ENCODE measurements around the gene SIGLEC11. TPM values are rescaled to one million over a fixed set of nuclear protein-coding genes. Genes with fewer than 3 reads are reported as not detected.

The SIGLEC11 gene
- total RNA-seq, 6 experiments from 2014 or later = 0.74 to 3.0 (median 1.7) TPM

- intact Hi-C loops (cut with DNase I) = no loop called here
- Histone ChIP-seq H3K27ac (peak overlapping the region; percentile 82 to 90 (median 90)), H3K27me3 (no peaks in the 10 kb centered on the region), H3K36me3 (no peaks in the 10 kb centered on the region), H3K9me3 (no peaks in the 10 kb centered on the region), H3K4me1 (peaks cover 0 to 39% (median 16%) of the 10 kb centered on the region in 4 donors), H3K4me3 (peak overlapping the region; percentile 10 to 47 (median 42))
- peak; percentile 85 to 96 (median 92) for DNase-seq
- TF ChIP-seq, protein P1, sequence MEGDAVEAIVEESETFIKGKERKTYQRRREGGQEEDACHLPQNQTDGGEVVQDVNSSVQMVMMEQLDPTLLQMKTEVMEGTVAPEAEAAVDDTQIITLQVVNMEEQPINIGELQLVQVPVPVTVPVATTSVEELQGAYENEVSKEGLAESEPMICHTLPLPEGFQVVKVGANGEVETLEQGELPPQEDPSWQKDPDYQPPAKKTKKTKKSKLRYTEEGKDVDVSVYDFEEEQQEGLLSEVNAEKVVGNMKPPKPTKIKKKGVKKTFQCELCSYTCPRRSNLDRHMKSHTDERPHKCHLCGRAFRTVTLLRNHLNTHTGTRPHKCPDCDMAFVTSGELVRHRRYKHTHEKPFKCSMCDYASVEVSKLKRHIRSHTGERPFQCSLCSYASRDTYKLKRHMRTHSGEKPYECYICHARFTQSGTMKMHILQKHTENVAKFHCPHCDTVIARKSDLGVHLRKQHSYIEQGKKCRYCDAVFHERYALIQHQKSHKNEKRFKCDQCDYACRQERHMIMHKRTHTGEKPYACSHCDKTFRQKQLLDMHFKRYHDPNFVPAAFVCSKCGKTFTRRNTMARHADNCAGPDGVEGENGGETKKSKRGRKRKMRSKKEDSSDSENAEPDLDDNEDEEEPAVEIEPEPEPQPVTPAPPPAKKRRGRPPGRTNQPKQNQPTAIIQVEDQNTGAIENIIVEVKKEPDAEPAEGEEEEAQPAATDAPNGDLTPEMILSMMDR (IDR thresholded peaks at IDR 0.05) = no peak
- peak; percentile 39 for TF ChIP-seq POLR2A (IDR thresholded peaks at IDR 0.05)
- peak; percentile 54 to 72 (median 70) for ATAC-seq
- 35% methylated on average over 17 of the region's 25 CpGs for WGBS (ENCODE audit: insufficient coverage, low coverage, low lambda C conversion rate, missing lambda C conversion rate)
These were observed 36.7 kb downstream of the SIGLEC11 start for GRCh38 chr19:49924004-49924880.

DNA sequence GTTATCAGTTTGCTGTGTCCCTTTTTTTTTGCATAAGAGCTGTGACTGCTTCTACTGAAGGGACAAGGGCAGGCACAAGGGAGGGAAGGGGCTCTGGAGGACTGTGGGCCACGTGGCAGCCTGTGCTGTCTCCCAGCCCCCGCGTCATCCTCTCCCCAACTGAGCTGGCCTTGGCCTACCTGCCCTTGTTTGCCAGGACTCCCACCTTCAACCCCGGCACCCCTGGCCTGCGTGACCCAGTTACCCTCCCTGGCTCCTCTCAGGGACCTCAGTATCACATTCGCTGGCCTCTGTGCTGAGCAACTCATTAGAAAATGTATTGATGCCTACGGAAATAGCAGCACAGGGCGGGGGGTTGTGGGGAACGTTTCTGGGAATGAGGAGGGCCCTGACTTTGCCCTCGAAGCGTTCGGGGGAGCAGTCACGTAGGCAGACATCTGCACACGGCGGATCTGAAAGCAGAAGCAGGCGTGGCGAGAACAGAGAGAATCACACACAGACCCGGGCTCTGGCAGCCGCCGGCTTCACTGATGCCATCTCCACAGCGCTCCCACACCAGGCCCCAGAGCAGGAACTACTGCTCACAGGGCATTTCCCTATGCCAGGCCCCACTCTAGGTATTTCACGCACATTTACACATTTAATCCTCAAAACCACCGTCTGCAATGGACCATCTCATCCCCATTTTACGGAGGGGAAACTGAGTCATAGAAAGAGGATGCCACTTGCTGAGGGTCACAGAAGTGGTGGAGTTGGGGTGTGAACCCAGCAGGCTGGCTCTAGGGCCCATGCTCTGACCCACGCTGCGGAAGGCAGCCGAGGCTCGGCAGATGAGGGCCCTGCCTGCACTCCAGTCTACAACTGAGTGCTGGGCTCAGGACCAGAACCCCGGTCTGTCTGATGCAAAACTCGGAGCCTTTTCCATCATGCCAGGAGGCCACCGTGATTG lies 37.6 kb downstream of the SIGLEC11 start:
- TF ChIP-seq POLR2A (IDR thresholded peaks at IDR 0.05) = peak; percentile 87
- TF ChIP-seq, protein P1 (IDR thresholded peaks at IDR 0.05) = no peak
- Histone ChIP-seq H3K9me3 (no peaks in the 10 kb centered on the region), H3K4me1 (peaks cover 0 to 39% (median 17%) of the 10 kb centered on the region in 4 donors), H3K27ac (peak overlapping the region; percentile 82 to 90 (median 90)), H3K4me3 (peak overlapping the region in 2 of 3 donors; percentile 42 to 47), H3K36me3 (no peaks in the 10 kb centered on the region), H3K27me3 (no peaks in the 10 kb centered on the region)
- intact Hi-C loops (cut with DNase I) = no loop called here
- 31% methylated on average over 13 of the region's 31 CpGs for WGBS (ENCODE audit: insufficient coverage, low coverage, low lambda C conversion rate, missing lambda C conversion rate)
- ATAC-seq (peak; percentile 66 to 72 (median 72)), DNase-seq (peak; percentile 91 to 97 (median 94))

DNA sequence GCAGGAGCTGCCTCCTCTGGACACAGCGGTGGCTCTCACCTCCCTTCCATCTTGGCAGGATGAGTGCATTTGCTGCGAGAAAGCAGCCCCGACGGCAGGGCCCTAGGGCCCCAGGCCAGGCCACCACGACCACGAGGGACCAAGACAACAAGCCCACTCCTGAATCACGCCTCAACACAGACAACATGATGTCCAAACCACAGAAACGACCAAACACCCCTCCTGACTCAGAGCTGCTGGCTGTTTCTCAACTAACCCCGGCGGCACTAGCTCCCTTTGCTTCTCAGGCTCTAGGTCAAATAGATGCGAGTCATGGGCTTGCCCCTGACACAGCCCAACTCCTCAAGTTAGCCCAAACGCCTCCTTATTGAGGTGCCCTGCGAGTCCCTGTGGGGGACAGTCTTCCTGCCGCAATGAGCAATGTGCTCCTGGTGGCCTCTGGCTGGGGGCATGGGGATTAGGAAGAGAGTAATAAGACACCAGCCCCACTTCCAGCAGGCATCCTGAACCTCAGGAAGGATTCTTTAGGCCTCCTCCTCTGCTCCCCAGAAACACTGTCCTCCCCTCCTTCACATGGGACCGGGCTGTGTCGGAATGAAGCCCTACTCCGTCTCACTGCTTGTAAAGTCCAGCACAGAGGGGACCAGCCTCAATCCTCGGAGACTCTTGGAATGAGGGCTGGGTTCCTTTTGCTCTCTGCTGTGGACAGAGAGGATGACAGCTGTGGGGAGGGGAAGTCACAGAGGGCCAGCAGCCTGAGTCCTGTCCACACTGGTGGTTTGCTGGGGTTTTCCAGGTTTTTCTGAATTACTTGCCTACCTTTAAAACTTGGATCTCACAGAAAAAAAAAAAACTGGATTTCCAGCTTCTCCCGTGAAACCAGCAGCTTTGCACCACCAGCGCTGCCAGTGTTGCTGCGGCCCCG lies 38.8 kb downstream of the SIGLEC11 start:
- TF ChIP-seq POLR2A (IDR thresholded peaks at IDR 0.05) = no peak
- WGBS (ENCODE audit: insufficient coverage, low coverage, low lambda C conversion rate, missing lambda C conversion rate) = 30% methylated on average over 4 of the region's 22 CpGs
- H3K27me3 ChIP-seq = no peaks in the 10 kb centered on the region
- intact Hi-C loops (cut with DNase I) = no loop called here
- H3K27ac ChIP-seq = peak overlapping the region; percentile 82 to 90 (median 90)
- peak overlapping the region in 2 of 3 donors; percentile 10 to 25 for H3K4me3 ChIP-seq
- no peaks in the 10 kb centered on the region for H3K36me3 ChIP-seq
- H3K9me3 ChIP-seq = no peaks in the 10 kb centered on the region
- H3K4me1 ChIP-seq = peaks cover 0 to 39% (median 13%) of the 10 kb centered on the region in 4 donors
- DNase-seq (no peak), ATAC-seq (no peak)

- Histone ChIP-seq H3K27me3 (no peaks in the 10 kb centered on the region), H3K9me3 (no peaks in the 10 kb centered on the region), H3K36me3 (no peaks in the 10 kb centered on the region), H3K4me1 (peaks cover 0 to 44% (median 13%) of the 10 kb centered on the region in 4 donors), H3K4me3 (no peak overlapping the region), H3K27ac (no peak overlapping the region)
- intact Hi-C loops (cut with DNase I) = no loop called here
- no peak for ATAC-seq
- 90% methylated on average over 11 of the region's 24 CpGs for WGBS (ENCODE audit: insufficient coverage, low coverage, low lambda C conversion rate, missing lambda C conversion rate)
- TF ChIP-seq POLR2A (IDR thresholded peaks at IDR 0.05) = no peak
- TF ChIP-seq, protein P1 (IDR thresholded peaks at IDR 0.05) = no peak
- DNase-seq = peak in 1 of 3 donors; percentile 17
These were observed 40.2 kb downstream of the SIGLEC11 start for GRCh38 chr19:49920624-49921363.

Measured in right lobe of liver (tissue), 6 donors.